Caco-2 (cell line): ENCODE measurements around the gene FAM114A2. TPM values are rescaled to one million over a fixed set of nuclear protein-coding genes. Genes with fewer than 3 reads are reported as not detected.
A peak's percentile ranks its signal among the peaks of the same experiment; 100 is the strongest.
"Not testable (repeated sequence)": the region's sequence is repeated elsewhere in the genome, so short reads cannot be mapped to it uniquely, and the experiment has no call there.

ENCODE experiments used
- BruUV-seq: library from RNA; stranded (reverse); fragments of 400-500 nt; replicated peaks from 2 replicates; lab custom pipeline; 2021; lab: Mats Ljungman, UMichigan
- CTCF ChIA-PET: fragments of 300-600 bp; sonication (Branson Sonifier 250); formaldehyde crosslinking; loops from one replicate; lab custom pipeline; 2022; ENCODE audit warnings: antibody characterized with exemption; lab: Charles Lee
- POLR2A ChIA-PET: fragments of 300-600 bp; sonication (Branson Sonifier 250); formaldehyde crosslinking; loops from one replicate; lab custom pipeline; 2022; ENCODE audit warnings: antibody characterized with exemption; lab: Charles Lee
- DNase-seq, 2 experiments: peaks; one replicate each; pipeline versions ENCODE4 v3.0.0 to v3.0.0-alpha.2; 2020 to 2022
- H3K27me3 ChIP-seq: replicated peaks from 2 replicates; pipeline ENCODE4 v1.6.0; 2011; ENCODE audit warnings: low read length; ENCODE audit not compliant: control insufficient read depth, insufficient read depth
- H3K36me3 ChIP-seq: 2 replicates; pipeline ENCODE4 v1.5.1; 2011; ENCODE audit warnings: low read length; ENCODE audit not compliant: control insufficient read depth, insufficient read depth
- H3K4me1 ChIP-seq: fragments of 250-450 bp; sonication (Bioruptor Pico); 2 replicates; pipeline ENCODE4 v1.5.1; 2020; ENCODE audit warnings: mild to moderate bottlenecking
- H3K4me3 ChIP-seq: 2 replicates; pipeline ENCODE4 v1.5.1; 2011; ENCODE audit warnings: low read depth, mild to moderate bottlenecking, control low read depth, low read length
- H3K9me3 ChIP-seq: fragments of 250-450 bp; sonication (Bioruptor Pico); 2 replicates; pipeline ENCODE4 v1.5.1; 2020; ENCODE audit warnings: mild to moderate bottlenecking, moderate library complexity
- H3K27ac Mint-ChIP-seq: one replicate; pipeline ENCODE4 v1.8.0; 2022; ENCODE audit warnings: mixed read lengths; ENCODE audit not compliant: unreplicated experiment
- H3K27me3 Mint-ChIP-seq: one replicate; pipeline ENCODE4 v1.8.0; 2022; ENCODE audit warnings: mixed read lengths; ENCODE audit not compliant: insufficient read depth, unreplicated experiment
- H3K36me3 Mint-ChIP-seq: one replicate; pipeline ENCODE4 v1.8.0; 2022; ENCODE audit warnings: mild to moderate bottlenecking, mixed read lengths; ENCODE audit not compliant: insufficient read depth, unreplicated experiment
- H3K4me1 Mint-ChIP-seq: one replicate; pipeline ENCODE4 v1.8.0; 2022; ENCODE audit warnings: low read depth, mixed read lengths; ENCODE audit not compliant: unreplicated experiment
- H3K4me3 Mint-ChIP-seq: one replicate; pipeline ENCODE4 v1.8.0; 2022; ENCODE audit warnings: mild to moderate bottlenecking, moderate library complexity, mixed read lengths; ENCODE audit not compliant: unreplicated experiment
- H3K9me3 Mint-ChIP-seq: one replicate; pipeline ENCODE4 v1.8.0; 2022; ENCODE audit warnings: mixed read lengths; ENCODE audit not compliant: unreplicated experiment
- intact Hi-C: fragments of 100-400 bp; cut with micrococcal nuclease; formaldehyde crosslinking; loops from one replicate; pipeline ENCODE4 v1.10.0; 2022; ENCODE audit not compliant: unreplicated experiment
- total RNA-seq: library from RNA; stranded (reverse); gene quantifications from 2 replicates; pipeline ENCODE4 v1.2.3, GENCODE V29; 2022
- TF ChIP-seq, protein P1 (sequence below), 2 experiments: fragments of 200-600 bp in 1 of 2; IDR thresholded peaks; 1 replicate in 1 of 2; 2 replicates in 1 of 2; pipeline versions ENCODE4 v1.5.1 to v1.8.0; 2011 to 2022; ENCODE audit warnings: antibody characterized with exemption in 1 of 2, control low read depth in 1 of 2, inconsistent platforms in 1 of 2, low read depth in 1 of 2, low read length in 1 of 2, mild to moderate bottlenecking in 1 of 2, moderate library complexity in 1 of 2; ENCODE audit not compliant: insufficient read depth in 1 of 2, severe bottlenecking in 1 of 2, unreplicated experiment in 1 of 2

Gene FAM114A2
- total RNA-seq, 1 experiment from 2014 or later = 15.6 TPM

DNA sequence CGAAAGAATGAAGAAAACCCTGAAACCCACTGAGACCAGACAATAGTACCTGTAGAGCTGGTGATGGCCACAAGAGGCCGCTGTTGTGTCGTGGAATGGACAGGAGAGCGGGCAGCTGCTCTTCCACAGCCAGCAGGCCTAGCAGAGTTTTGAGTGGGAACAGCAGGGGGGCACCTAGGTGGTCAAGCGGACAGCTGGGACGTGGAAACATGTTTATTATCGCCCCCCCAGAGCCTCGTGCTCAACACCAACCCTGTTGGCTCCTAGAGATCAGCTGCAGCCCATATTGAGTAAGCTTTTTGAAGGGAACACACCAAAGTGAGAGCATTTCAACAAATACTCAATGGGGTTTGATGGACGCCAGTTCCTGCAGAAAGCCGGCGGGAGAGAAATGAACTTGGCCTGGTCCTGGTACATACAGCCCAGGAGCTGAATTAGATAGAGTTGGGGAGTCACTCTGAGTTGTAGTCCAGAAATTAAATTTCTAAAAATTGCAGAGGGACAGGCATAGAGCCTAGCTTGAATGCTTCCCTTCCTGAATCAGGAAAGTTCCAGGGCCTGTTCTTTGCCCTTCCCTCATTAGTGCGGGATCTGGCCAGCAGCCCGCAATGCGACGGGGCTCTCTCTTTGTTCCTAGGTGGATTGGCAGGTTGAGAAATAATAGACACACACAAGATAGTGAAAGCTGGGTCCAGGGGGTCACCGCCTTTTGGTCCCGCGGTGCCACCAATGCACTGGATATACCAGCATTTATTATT lies 33.9 kb upstream of the FAM114A2 start:
- no peaks in the 10 kb centered on the region for H3K36me3 Mint-ChIP-seq
- Histone ChIP-seq H3K4me3 (no peak overlapping the region), H3K4me1 (no peaks in the 10 kb centered on the region), H3K9me3 (no peaks in the 10 kb centered on the region), H3K27me3 (no peaks in the 10 kb centered on the region), H3K36me3 (no peaks in the 10 kb centered on the region)
- POLR2A ChIA-PET = no interaction called here
- no peaks in the 10 kb centered on the region for H3K9me3 Mint-ChIP-seq
- no peak overlapping the region for H3K27ac Mint-ChIP-seq
- intact Hi-C loops = loop anchor here (1.0 to 5.0 kb wide), 8 partner anchors 60 to 538 kb away; no protein-coding TSS in a partner anchor
- TF ChIP-seq, protein P1, sequence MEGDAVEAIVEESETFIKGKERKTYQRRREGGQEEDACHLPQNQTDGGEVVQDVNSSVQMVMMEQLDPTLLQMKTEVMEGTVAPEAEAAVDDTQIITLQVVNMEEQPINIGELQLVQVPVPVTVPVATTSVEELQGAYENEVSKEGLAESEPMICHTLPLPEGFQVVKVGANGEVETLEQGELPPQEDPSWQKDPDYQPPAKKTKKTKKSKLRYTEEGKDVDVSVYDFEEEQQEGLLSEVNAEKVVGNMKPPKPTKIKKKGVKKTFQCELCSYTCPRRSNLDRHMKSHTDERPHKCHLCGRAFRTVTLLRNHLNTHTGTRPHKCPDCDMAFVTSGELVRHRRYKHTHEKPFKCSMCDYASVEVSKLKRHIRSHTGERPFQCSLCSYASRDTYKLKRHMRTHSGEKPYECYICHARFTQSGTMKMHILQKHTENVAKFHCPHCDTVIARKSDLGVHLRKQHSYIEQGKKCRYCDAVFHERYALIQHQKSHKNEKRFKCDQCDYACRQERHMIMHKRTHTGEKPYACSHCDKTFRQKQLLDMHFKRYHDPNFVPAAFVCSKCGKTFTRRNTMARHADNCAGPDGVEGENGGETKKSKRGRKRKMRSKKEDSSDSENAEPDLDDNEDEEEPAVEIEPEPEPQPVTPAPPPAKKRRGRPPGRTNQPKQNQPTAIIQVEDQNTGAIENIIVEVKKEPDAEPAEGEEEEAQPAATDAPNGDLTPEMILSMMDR (IDR thresholded peaks at IDR 0.05; ENCODE audit: insufficient read depth in 1 of 2, low read depth in 1 of 2, low read length in 1 of 2, severe bottlenecking in 1 of 2, unreplicated experiment in 1 of 2) = peak; percentile 89 to 98
- H3K4me1 Mint-ChIP-seq = peaks cover 7% of the 10 kb centered on the region
- peaks cover 5% of the 10 kb centered on the region for H3K27me3 Mint-ChIP-seq
- CTCF ChIA-PET = interaction anchor here (0.6 to 1.7 kb wide), 18 partner anchors 9 to 568 kb away, joined by 3 to 33 read pairs (median 4); partner anchors contain the start of genes FAM114A2, GALNT10 and MFAP3
- peak; percentile 72 to 82 for DNase-seq
- BruUV-seq = no TSS peak
- H3K4me3 Mint-ChIP-seq = no peak overlapping the region

DNA sequence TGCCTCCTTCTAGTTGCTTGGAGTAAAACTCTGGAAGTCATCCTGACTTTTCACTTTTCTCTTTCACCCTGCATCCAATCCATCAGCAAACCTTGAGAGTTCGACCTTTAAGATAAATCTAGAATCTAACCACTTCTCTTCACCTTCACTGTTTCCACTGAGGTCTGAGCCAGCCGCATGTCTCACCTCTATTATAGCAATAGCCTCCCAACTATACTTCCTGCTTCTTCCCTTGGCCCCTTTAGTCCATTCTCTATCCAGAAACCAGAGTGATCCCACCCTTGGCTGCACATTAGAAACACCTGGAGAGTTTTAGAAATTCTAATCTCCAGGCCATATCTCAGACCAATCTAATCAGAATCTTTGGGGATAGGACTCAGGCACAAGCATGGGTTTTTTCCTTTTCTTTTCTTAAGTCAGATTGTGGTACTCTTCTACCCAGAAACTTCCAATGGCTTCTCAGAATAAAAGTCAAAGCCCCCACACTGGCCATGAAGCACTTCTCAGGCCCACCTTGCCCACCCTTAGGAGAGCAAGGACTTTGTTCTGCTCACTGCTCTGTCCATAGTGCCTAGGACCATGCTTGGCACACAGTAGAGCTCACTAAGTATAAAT lies 33.2 kb upstream of the FAM114A2 start:
- Histone ChIP-seq H3K36me3 (no peaks in the 10 kb centered on the region), H3K4me1 (no peaks in the 10 kb centered on the region), H3K4me3 (no peak overlapping the region), H3K27me3 (no peaks in the 10 kb centered on the region), H3K9me3 (no peaks in the 10 kb centered on the region)
- H3K9me3 Mint-ChIP-seq = no peaks in the 10 kb centered on the region
- ChIA-PET CTCF (interaction anchor here (0.6 to 1.7 kb wide), 19 partner anchors 10 to 568 kb away, joined by 3 to 33 read pairs (median 4); partner anchors contain the start of genes FAM114A2, GALNT10 and MFAP3), POLR2A (no interaction called here)
- peaks cover 7% of the 10 kb centered on the region for H3K4me1 Mint-ChIP-seq
- BruUV-seq = no TSS peak
- no peak overlapping the region for H3K4me3 Mint-ChIP-seq
- TF ChIP-seq, protein P1 (IDR thresholded peaks at IDR 0.05; ENCODE audit: insufficient read depth in 1 of 2, low read depth in 1 of 2, low read length in 1 of 2, severe bottlenecking in 1 of 2, unreplicated experiment in 1 of 2) = no peak
- no peak overlapping the region for H3K27ac Mint-ChIP-seq
- no peaks in the 10 kb centered on the region for H3K36me3 Mint-ChIP-seq
- H3K27me3 Mint-ChIP-seq = peaks cover 5% of the 10 kb centered on the region
- intact Hi-C loops = loop anchor here (1.0 to 5.0 kb wide), 8 partner anchors 60 to 538 kb away; no protein-coding TSS in a partner anchor
- DNase-seq = no peak

DNA sequence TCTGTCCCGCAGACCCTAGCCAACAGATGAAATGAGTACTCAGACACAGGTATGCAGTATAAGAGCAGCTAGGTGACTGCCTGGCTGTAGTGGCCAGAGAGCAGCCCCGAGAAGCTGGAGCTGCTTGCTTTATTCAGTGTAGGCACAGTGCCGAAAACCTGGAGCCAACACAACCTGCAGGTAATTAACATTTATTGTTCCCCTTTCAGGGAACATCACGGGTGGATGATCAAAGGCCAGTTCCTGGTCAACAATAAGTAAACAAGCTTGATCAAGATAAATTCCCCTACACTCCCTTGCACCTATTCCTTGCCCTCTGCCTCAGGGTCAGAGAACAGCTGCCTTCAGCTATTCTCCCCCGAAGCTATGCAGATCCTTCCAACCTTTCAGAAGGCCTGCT lies 31.1 kb upstream of the FAM114A2 start:
- intact Hi-C loops = loop anchor here (5.0 kb wide), 1 partner anchor 62 kb away; no protein-coding TSS in a partner anchor
- H3K36me3 Mint-ChIP-seq, H3K4me1 ChIP-seq, POLR2A ChIA-PET, H3K9me3 ChIP-seq, H3K9me3 Mint-ChIP-seq, H3K36me3 ChIP-seq, H3K27me3 ChIP-seq, H3K27me3 Mint-ChIP-seq, H3K4me3 Mint-ChIP-seq, DNase-seq, H3K4me3 ChIP-seq, H3K4me1 Mint-ChIP-seq, BruUV-seq, H3K27ac Mint-ChIP-seq: not testable (repeated sequence)
- CTCF ChIA-PET = interaction anchor here (0.7 to 1.0 kb wide), 2 partner anchors 120 to 359 kb away, joined by 3 to 4 read pairs; no protein-coding TSS in a partner anchor
